Duodenal mucosa (tissue), 2 donors: ENCODE measurements around the gene CLRN3.

Source experiments
- H3K27ac ChIP-seq: one replicate; pipeline ENCODE4 v1.7.0; 2013; ENCODE audit warnings: low read depth, low read length
- H3K27me3 ChIP-seq, 2 donors: one replicate each; pipeline ENCODE4 v1.7.0; 2013; ENCODE audit warnings: low read length in 2 of 2, control low read depth in 1 of 2; ENCODE audit not compliant: insufficient read depth in 2 of 2, control insufficient read depth in 1 of 2
- H3K36me3 ChIP-seq, 2 donors: one replicate each; pipeline ENCODE4 v1.7.0; 2013; ENCODE audit warnings: low read length in 2 of 2, control low read depth in 1 of 2; ENCODE audit not compliant: insufficient read depth in 2 of 2, control insufficient read depth in 1 of 2
- H3K4me1 ChIP-seq, 2 donors: one replicate each; pipeline ENCODE4 v1.7.0; 2013; ENCODE audit warnings: low read length in 2 of 2, control low read depth in 1 of 2; ENCODE audit not compliant: insufficient read depth in 2 of 2, control insufficient read depth in 1 of 2
- H3K4me3 ChIP-seq, 2 donors: one replicate each; pipeline ENCODE4 v1.7.0; 2013; ENCODE audit warnings: low read length in 2 of 2, low read depth in 1 of 2
- H3K9ac ChIP-seq, 2 donors: one replicate each; pipeline ENCODE4 v1.7.0; 2013; ENCODE audit warnings: low read length in 2 of 2, low read depth in 1 of 2
- H3K9me3 ChIP-seq, 2 donors: one replicate each; pipeline ENCODE4 v1.7.0; 2013; ENCODE audit warnings: low read length in 2 of 2, control low read depth in 1 of 2; ENCODE audit not compliant: control insufficient read depth in 1 of 2

Gene CLRN3

GRCh38 chr10:127928021-127928806, 35.5 kb upstream of the CLRN3 start:
- Histone ChIP-seq H3K9ac (no peak overlapping the region), H3K27me3 (no peaks in the 10 kb centered on the region), H3K9me3 (no peaks in the 10 kb centered on the region), H3K4me1 (peaks cover 5 to 15% of the 10 kb centered on the region in 2 donors), H3K4me3 (no peak overlapping the region), H3K27ac (peak overlapping the region; percentile 40), H3K36me3 (no peaks in the 10 kb centered on the region)

GRCh38 chr10:127926455-127926854, 33.7 kb upstream of the CLRN3 start:
- peaks cover 14 to 26% of the 10 kb centered on the region in 2 donors for H3K4me1 ChIP-seq
- no peak overlapping the region for H3K4me3 ChIP-seq
- no peaks in the 10 kb centered on the region for H3K36me3 ChIP-seq
- H3K27ac ChIP-seq, result no peak overlapping the region
- no peak overlapping the region for H3K9ac ChIP-seq
- no peaks in the 10 kb centered on the region for H3K9me3 ChIP-seq
- no peaks in the 10 kb centered on the region for H3K27me3 ChIP-seq

- Histone ChIP-seq H3K36me3 (no peaks in the 10 kb centered on the region), H3K4me3 (no peak overlapping the region), H3K9ac (no peak overlapping the region), H3K9me3 (no peaks in the 10 kb centered on the region), H3K4me1 (peaks cover 22 to 30% of the 10 kb centered on the region in 2 donors), H3K27ac (no peak overlapping the region), H3K27me3 (no peaks in the 10 kb centered on the region)
Measured at GRCh38 chr10:127925471-127926207, 32.9 kb upstream of the CLRN3 start.

GRCh38 chr10:127923646-127924045, 30.9 kb upstream of the CLRN3 start:
- H3K4me3 ChIP-seq, result no peak overlapping the region
- no peaks in the 10 kb centered on the region for H3K9me3 ChIP-seq
- no peak overlapping the region for H3K9ac ChIP-seq
- no peaks in the 10 kb centered on the region for H3K27me3 ChIP-seq
- no peaks in the 10 kb centered on the region for H3K36me3 ChIP-seq
- no peak overlapping the region for H3K27ac ChIP-seq
- peaks cover 29 to 39% of the 10 kb centered on the region in 2 donors for H3K4me1 ChIP-seq

- H3K4me3 ChIP-seq, result no peak overlapping the region
- H3K4me1 ChIP-seq, result peaks cover 29 to 38% of the 10 kb centered on the region in 2 donors
- no peaks in the 10 kb centered on the region for H3K27me3 ChIP-seq
- no peak overlapping the region for H3K9ac ChIP-seq
- H3K9me3 ChIP-seq, result no peaks in the 10 kb centered on the region
- H3K36me3 ChIP-seq, result no peaks in the 10 kb centered on the region
- H3K27ac ChIP-seq, result no peak overlapping the region
Measured at GRCh38 chr10:127922675-127923366, 30.1 kb upstream of the CLRN3 start.

GRCh38 chr10:127922206-127922605, 29.5 kb upstream of the CLRN3 start:
- H3K9ac ChIP-seq, result no peak overlapping the region
- no peaks in the 10 kb centered on the region for H3K27me3 ChIP-seq
- no peak overlapping the region for H3K4me3 ChIP-seq
- H3K27ac ChIP-seq, result no peak overlapping the region
- H3K9me3 ChIP-seq, result no peaks in the 10 kb centered on the region
- H3K4me1 ChIP-seq, result peaks cover 29 to 32% of the 10 kb centered on the region in 2 donors
- no peaks in the 10 kb centered on the region for H3K36me3 ChIP-seq

GRCh38 chr10:127921753-127922145, 29.0 kb upstream of the CLRN3 start:
- H3K27me3 ChIP-seq, result no peaks in the 10 kb centered on the region
- H3K9me3 ChIP-seq, result no peaks in the 10 kb centered on the region
- no peaks in the 10 kb centered on the region for H3K36me3 ChIP-seq
- H3K4me3 ChIP-seq, result no peak overlapping the region
- H3K9ac ChIP-seq, result no peak overlapping the region
- H3K4me1 ChIP-seq, result peaks cover 29 to 32% of the 10 kb centered on the region in 2 donors
- H3K27ac ChIP-seq, result no peak overlapping the region

- Histone ChIP-seq H3K9me3 (no peaks in the 10 kb centered on the region), H3K4me3 (no peak overlapping the region), H3K9ac (no peak overlapping the region), H3K27me3 (no peaks in the 10 kb centered on the region), H3K27ac (no peak overlapping the region), H3K4me1 (peaks cover 29% of the 10 kb centered on the region in 2 donors), H3K36me3 (no peaks in the 10 kb centered on the region)
Measured at GRCh38 chr10:127921075-127921752, 28.5 kb upstream of the CLRN3 start.

GRCh38 chr10:127920306-127921074, 27.7 kb upstream of the CLRN3 start:
- H3K27ac ChIP-seq, result no peak overlapping the region

More at GRCh38 chr10:127920306-127921074, 27.7 kb upstream of the CLRN3 start:
- H3K4me3 ChIP-seq, result no peak overlapping the region
- no peaks in the 10 kb centered on the region for H3K36me3 ChIP-seq
- H3K27me3 ChIP-seq, result no peaks in the 10 kb centered on the region
- H3K9me3 ChIP-seq, result no peaks in the 10 kb centered on the region
- no peak overlapping the region for H3K9ac ChIP-seq
- peaks cover 25% of the 10 kb centered on the region in 2 donors for H3K4me1 ChIP-seq
